ENCODE data around the gene MBP. TPM values are rescaled to one million over a fixed set of nuclear protein-coding genes. Genes with fewer than 3 reads are reported as not detected.
"Not testable (repeated sequence)": the region's sequence is repeated elsewhere in the genome, so short reads cannot be mapped to it uniquely, and the experiment has no call there.

Gene MBP
- total and polyA plus RNA-seq, 5 donors from 2014 or later, result 134 to 172 (median 143) TPM

DNA sequence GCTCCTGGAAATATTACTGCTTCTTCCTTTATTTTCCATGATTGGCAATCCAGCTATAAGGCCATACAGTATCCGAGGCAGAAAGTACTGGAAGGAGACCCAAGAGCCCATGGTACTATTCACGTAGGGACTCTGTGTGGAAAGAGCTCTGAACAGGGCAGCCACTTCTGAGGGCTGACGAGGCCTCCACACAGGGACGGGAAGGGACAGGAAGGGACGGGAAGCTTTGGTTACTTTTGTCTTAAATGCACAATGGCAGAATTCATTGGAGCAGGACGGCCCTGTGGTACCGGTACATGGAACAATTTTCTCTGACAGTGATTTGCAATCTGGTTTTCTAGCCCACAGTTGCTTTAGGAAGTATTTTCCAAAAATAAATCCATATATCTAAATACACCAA is 102.4 kb downstream of the MBP start:
- no peaks in the 10 kb centered on the region for H3K9me3 ChIP-seq (ENCODE audit: control insufficient read depth in 2 of 2, low read length in 2 of 2)
- no peaks in the 10 kb centered on the region for H3K27me3 Mint-ChIP-seq
- peak overlapping the region in 2 of 3 donors; percentile 67 to 81 for H3K27ac Mint-ChIP-seq
- no peak for ATAC-seq (ENCODE audit: low read depth in 2 of 2)
- no peaks in the 10 kb centered on the region for H3K9me3 Mint-ChIP-seq
- H3K4me1 Mint-ChIP-seq, result peaks cover 8 to 41% (median 29%) of the 10 kb centered on the region in 4 donors
- H3K27me3 ChIP-seq (ENCODE audit: control insufficient read depth, insufficient read depth, low read length), result no peaks in the 10 kb centered on the region
- H3K4me3 ChIP-seq (ENCODE audit: low read depth, low read length), result no peak overlapping the region
- no peak for DNase-seq
- H3K36me3 ChIP-seq (ENCODE audit: control insufficient read depth, insufficient read depth, low read length), result peaks cover 42% of the 10 kb centered on the region
- H3K4me3 Mint-ChIP-seq, result no peak overlapping the region
- peaks cover 4% of the 10 kb centered on the region for H3K4me1 ChIP-seq (ENCODE audit: control insufficient read depth, insufficient read depth, low read length, poor library complexity, severe bottlenecking)
- no peak overlapping the region for H3K27ac ChIP-seq (ENCODE audit: insufficient read depth, low read length, poor library complexity, severe bottlenecking)
- H3K36me3 Mint-ChIP-seq, result peaks cover 31% of the 10 kb centered on the region

- H3K4me1 Mint-ChIP-seq, result peaks cover 9 to 32% (median 18%) of the 10 kb centered on the region in 4 donors
- Histone ChIP-seq H3K9me3 (ENCODE audit: control insufficient read depth in 2 of 2, low read length in 2 of 2) (no peaks in the 10 kb centered on the region), H3K27ac (ENCODE audit: insufficient read depth, low read length, poor library complexity, severe bottlenecking) (no peak overlapping the region), H3K4me3 (ENCODE audit: low read depth, low read length) (no peak overlapping the region), H3K36me3 (ENCODE audit: control insufficient read depth, insufficient read depth, low read length) (peaks cover 27% of the 10 kb centered on the region), H3K27me3 (ENCODE audit: control insufficient read depth, insufficient read depth, low read length) (no peaks in the 10 kb centered on the region), H3K4me1 (ENCODE audit: control insufficient read depth, insufficient read depth, low read length, poor library complexity, severe bottlenecking) (no peaks in the 10 kb centered on the region)
- no peak overlapping the region for H3K4me3 Mint-ChIP-seq
- H3K36me3 Mint-ChIP-seq, result peaks cover 16% of the 10 kb centered on the region
- H3K27me3 Mint-ChIP-seq, result no peaks in the 10 kb centered on the region
- DNase-seq (no peak), ATAC-seq (ENCODE audit: low read depth in 2 of 2) (no peak)
- H3K27ac Mint-ChIP-seq, result no peak overlapping the region
- H3K9me3 Mint-ChIP-seq, result no peaks in the 10 kb centered on the region
These were observed 106.7 kb downstream of the MBP start for GRCh38 chr18:77025831-77026363.

- H3K36me3 ChIP-seq (ENCODE audit: control insufficient read depth, insufficient read depth, low read length), result peaks cover 34% of the 10 kb centered on the region
- no peak overlapping the region for H3K27ac ChIP-seq (ENCODE audit: insufficient read depth, low read length, poor library complexity, severe bottlenecking)
- DNase-seq (no peak), ATAC-seq (ENCODE audit: low read depth in 2 of 2) (no peak)
- no peaks in the 10 kb centered on the region for H3K4me1 ChIP-seq (ENCODE audit: control insufficient read depth, insufficient read depth, low read length, poor library complexity, severe bottlenecking)
- Mint-ChIP-seq H3K4me1 (peaks cover 7 to 29% (median 13%) of the 10 kb centered on the region in 4 donors), H3K27ac (no peak overlapping the region), H3K4me3 (no peak overlapping the region), H3K9me3 (no peaks in the 10 kb centered on the region), H3K27me3 (no peaks in the 10 kb centered on the region), H3K36me3 (peaks cover 16% of the 10 kb centered on the region)
- no peaks in the 10 kb centered on the region for H3K9me3 ChIP-seq (ENCODE audit: control insufficient read depth in 2 of 2, low read length in 2 of 2)
- H3K27me3 ChIP-seq (ENCODE audit: control insufficient read depth, insufficient read depth, low read length), result no peaks in the 10 kb centered on the region
- no peak overlapping the region for H3K4me3 ChIP-seq (ENCODE audit: low read depth, low read length)
These were observed 107.5 kb downstream of the MBP start for GRCh38 chr18:77025123-77025522.

GRCh38 chr18:77024476-77024875 is 108.1 kb downstream of the MBP start:
- H3K27me3 Mint-ChIP-seq, result no peaks in the 10 kb centered on the region
- peaks cover 7 to 30% (median 11%) of the 10 kb centered on the region in 4 donors for H3K4me1 Mint-ChIP-seq
- H3K4me1 ChIP-seq (ENCODE audit: control insufficient read depth, insufficient read depth, low read length, poor library complexity, severe bottlenecking), result no peaks in the 10 kb centered on the region
- no peak overlapping the region for H3K27ac Mint-ChIP-seq
- peaks cover 16% of the 10 kb centered on the region for H3K36me3 Mint-ChIP-seq
- H3K9me3 ChIP-seq (ENCODE audit: control insufficient read depth in 2 of 2, low read length in 2 of 2), result no peaks in the 10 kb centered on the region
- no peaks in the 10 kb centered on the region for H3K27me3 ChIP-seq (ENCODE audit: control insufficient read depth, insufficient read depth, low read length)
- no peaks in the 10 kb centered on the region for H3K9me3 Mint-ChIP-seq
- no peak overlapping the region for H3K4me3 Mint-ChIP-seq
- DNase-seq (no peak), ATAC-seq (ENCODE audit: low read depth in 2 of 2) (no peak)
- no peak overlapping the region for H3K4me3 ChIP-seq (ENCODE audit: low read depth, low read length)
- H3K36me3 ChIP-seq (ENCODE audit: control insufficient read depth, insufficient read depth, low read length), result peaks cover 38% of the 10 kb centered on the region
- no peak overlapping the region for H3K27ac ChIP-seq (ENCODE audit: insufficient read depth, low read length, poor library complexity, severe bottlenecking)

DNA sequence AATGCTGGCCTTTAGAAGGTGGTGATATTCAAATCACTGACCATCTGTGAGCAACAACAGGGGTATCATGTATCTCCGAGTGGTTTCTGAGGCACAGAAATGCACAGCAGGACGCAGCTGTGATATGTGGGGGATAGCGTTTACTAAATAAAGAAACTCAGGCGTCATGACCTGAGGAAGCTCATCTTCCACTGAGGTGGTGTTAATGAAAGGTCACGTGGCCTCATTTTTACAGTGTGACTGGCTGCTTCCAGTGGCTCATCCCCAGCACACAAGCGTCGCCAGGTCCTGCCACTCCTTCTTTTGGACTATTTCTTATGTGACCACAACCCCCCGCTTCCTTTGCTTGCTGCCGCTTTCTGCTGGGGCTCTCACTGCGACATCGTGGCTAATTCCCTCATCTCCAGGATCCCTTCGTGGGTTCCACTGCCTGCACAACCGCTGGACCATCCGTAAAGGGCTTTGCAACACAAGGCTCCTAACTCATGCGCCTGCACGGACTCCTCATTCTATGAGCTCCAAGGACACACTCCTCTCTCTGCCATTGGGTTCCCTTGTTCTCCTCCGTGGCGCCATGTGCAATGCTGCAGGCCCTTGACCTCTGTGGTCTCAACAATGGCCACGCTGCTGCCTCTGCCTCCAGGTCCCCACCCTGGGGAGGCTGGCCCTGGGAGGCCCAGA is 109.3 kb downstream of the MBP start:
- Mint-ChIP-seq H3K27me3 (no peaks in the 10 kb centered on the region), H3K9me3 (no peaks in the 10 kb centered on the region), H3K36me3 (peaks cover 28% of the 10 kb centered on the region), H3K4me1 (peaks cover 7 to 35% (median 16%) of the 10 kb centered on the region in 4 donors), H3K27ac (peak overlapping the region in 1 of 3 donors; percentile 27), H3K4me3 (peak overlapping the region in 1 of 4 donors; percentile 4)
- Histone ChIP-seq H3K9me3 (ENCODE audit: control insufficient read depth in 2 of 2, low read length in 2 of 2) (no peaks in the 10 kb centered on the region), H3K4me1 (ENCODE audit: control insufficient read depth, insufficient read depth, low read length, poor library complexity, severe bottlenecking) (no peaks in the 10 kb centered on the region), H3K27me3 (ENCODE audit: control insufficient read depth, insufficient read depth, low read length) (no peaks in the 10 kb centered on the region), H3K4me3 (ENCODE audit: low read depth, low read length) (no peak overlapping the region), H3K36me3 (ENCODE audit: control insufficient read depth, insufficient read depth, low read length) (peaks cover 44% of the 10 kb centered on the region), H3K27ac (ENCODE audit: insufficient read depth, low read length, poor library complexity, severe bottlenecking) (no peak overlapping the region)
- DNase-seq, result no peak
- no peak for ATAC-seq (ENCODE audit: low read depth in 2 of 2)

DNA sequence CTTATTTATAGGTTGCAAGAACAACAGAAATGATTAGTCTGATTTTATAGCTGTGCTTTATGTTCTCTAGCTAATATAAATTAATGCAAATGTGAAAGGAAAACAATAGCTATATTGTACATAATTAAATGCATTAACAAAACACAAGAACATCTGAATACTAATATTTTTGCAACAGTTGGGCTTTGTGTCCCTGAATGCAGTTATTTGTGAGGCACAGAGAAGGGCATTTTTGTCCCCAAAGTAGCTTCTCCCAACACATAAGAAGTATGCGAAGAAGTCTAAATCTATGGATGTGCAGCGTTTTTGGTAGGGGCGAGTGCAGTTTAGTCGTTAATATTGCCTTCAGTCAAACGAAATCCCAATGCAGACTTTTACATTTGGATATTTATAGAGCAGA is 110.0 kb downstream of the MBP start:
- no peak overlapping the region for H3K4me3 ChIP-seq (ENCODE audit: low read depth, low read length)
- H3K27ac ChIP-seq (ENCODE audit: insufficient read depth, low read length, poor library complexity, severe bottlenecking), result no peak overlapping the region
- H3K9me3 ChIP-seq (ENCODE audit: control insufficient read depth in 2 of 2, low read length in 2 of 2), result no peaks in the 10 kb centered on the region
- peaks cover 7 to 41% (median 18%) of the 10 kb centered on the region in 4 donors for H3K4me1 Mint-ChIP-seq
- no peaks in the 10 kb centered on the region for H3K4me1 ChIP-seq (ENCODE audit: control insufficient read depth, insufficient read depth, low read length, poor library complexity, severe bottlenecking)
- H3K4me3 Mint-ChIP-seq, result no peak overlapping the region
- H3K36me3 ChIP-seq (ENCODE audit: control insufficient read depth, insufficient read depth, low read length), result peaks cover 51% of the 10 kb centered on the region
- DNase-seq (no peak), ATAC-seq (ENCODE audit: low read depth in 2 of 2) (no peak)
- H3K9me3 Mint-ChIP-seq, result no peaks in the 10 kb centered on the region
- no peaks in the 10 kb centered on the region for H3K27me3 ChIP-seq (ENCODE audit: control insufficient read depth, insufficient read depth, low read length)
- H3K27ac Mint-ChIP-seq, result peak overlapping the region in 2 of 3 donors; percentile 27 to 77
- peaks cover 30% of the 10 kb centered on the region for H3K36me3 Mint-ChIP-seq
- no peaks in the 10 kb centered on the region for H3K27me3 Mint-ChIP-seq

GRCh38 chr18:77022116-77022515 is 110.5 kb downstream of the MBP start:
- Mint-ChIP-seq H3K27ac (peak overlapping the region in 2 of 3 donors; percentile 20 to 27), H3K27me3 (no peaks in the 10 kb centered on the region), H3K9me3 (no peaks in the 10 kb centered on the region), H3K4me1 (peaks cover 7 to 38% (median 18%) of the 10 kb centered on the region in 4 donors), H3K4me3 (no peak overlapping the region), H3K36me3 (peaks cover 35% of the 10 kb centered on the region)
- Histone ChIP-seq H3K27ac (ENCODE audit: insufficient read depth, low read length, poor library complexity, severe bottlenecking) (no peak overlapping the region), H3K9me3 (ENCODE audit: control insufficient read depth in 2 of 2, low read length in 2 of 2) (no peaks in the 10 kb centered on the region), H3K4me3 (ENCODE audit: low read depth, low read length) (no peak overlapping the region), H3K27me3 (ENCODE audit: control insufficient read depth, insufficient read depth, low read length) (no peaks in the 10 kb centered on the region), H3K36me3 (ENCODE audit: control insufficient read depth, insufficient read depth, low read length) (peaks cover 52% of the 10 kb centered on the region), H3K4me1 (ENCODE audit: control insufficient read depth, insufficient read depth, low read length, poor library complexity, severe bottlenecking) (no peaks in the 10 kb centered on the region)
- DNase-seq (no peak), ATAC-seq (ENCODE audit: low read depth in 2 of 2) (no peak)

DNA sequence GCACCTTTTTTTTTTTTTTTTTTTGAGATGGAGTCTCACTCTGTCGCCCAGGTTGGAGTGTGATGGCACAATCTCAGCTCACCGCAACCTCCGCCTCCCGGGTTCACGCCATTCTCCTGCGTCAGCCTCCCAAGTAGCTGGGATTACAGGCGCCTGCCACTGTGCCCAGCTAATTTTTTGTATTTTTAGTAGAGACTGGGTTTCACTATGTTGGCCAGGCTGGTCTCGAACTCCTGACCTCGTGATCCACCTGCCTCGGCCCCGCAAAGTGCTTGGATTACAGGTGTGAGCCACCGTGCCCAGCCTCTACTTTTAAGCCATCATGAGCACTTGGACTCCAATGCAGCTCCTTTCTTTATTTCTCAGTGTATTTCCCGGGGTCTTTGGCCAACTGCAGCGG is 111.1 kb downstream of the MBP start:
- Mint-ChIP-seq H3K4me1 (peaks cover 7 to 36% (median 18%) of the 10 kb centered on the region in 4 donors), H3K36me3 (peaks cover 38% of the 10 kb centered on the region)
- not testable (repeated sequence) for ATAC-seq (ENCODE audit: low read depth in 2 of 2); H3K27me3 ChIP-seq (ENCODE audit: control insufficient read depth, insufficient read depth, low read length); H3K27ac Mint-ChIP-seq; H3K27me3 Mint-ChIP-seq; H3K4me1 ChIP-seq (ENCODE audit: control insufficient read depth, insufficient read depth, low read length, poor library complexity, severe bottlenecking); H3K9me3 Mint-ChIP-seq; H3K4me3 Mint-ChIP-seq; H3K4me3 ChIP-seq (ENCODE audit: low read depth, low read length); H3K27ac ChIP-seq (ENCODE audit: insufficient read depth, low read length, poor library complexity, severe bottlenecking); DNase-seq; H3K9me3 ChIP-seq (ENCODE audit: control insufficient read depth in 2 of 2, low read length in 2 of 2)
- peaks cover 56% of the 10 kb centered on the region for H3K36me3 ChIP-seq (ENCODE audit: control insufficient read depth, insufficient read depth, low read length)

All from CD4-positive, CD25-positive, alpha-beta regulatory T cell (primary cell).